ENCODE measurements around the gene CMYA5.

GRCh38 chr5:79731775-79732174 is 42.1 kb downstream of the CMYA5 start:
- TF ChIP-seq ZNF274 (IDR thresholded peaks at IDR 0.05; ENCODE audit: low read depth, low read length): no peak
- no peak for TF ChIP-seq YY1 (IDR thresholded peaks at IDR 0.05; ENCODE audit: insufficient read depth, insufficient read length)
- no peak for TF ChIP-seq SUZ12 (IDR thresholded peaks at IDR 0.05; ENCODE audit: extremely low read depth, insufficient read depth, insufficient read length)

All from NT2/D1 (cell line).